HFFc6 (cell line): ENCODE data around the gene NPSR1. TPM values are rescaled to one million over a fixed set of nuclear protein-coding genes. Genes with fewer than 3 reads are reported as not detected.

Experiments used
- DNase-seq: peaks from one replicate; pipeline ENCODE4 v3.0.0-alpha.2; 2018
- H3K27ac Mint-ChIP-seq: 2 replicates; pipeline ENCODE4 v1.8.0; 2020; ENCODE audit warnings: mild to moderate bottlenecking, mixed read lengths
- H3K27me3 Mint-ChIP-seq: 2 replicates; pipeline ENCODE4 v1.8.0; 2021; ENCODE audit warnings: mild to moderate bottlenecking, moderate library complexity, mixed read lengths; ENCODE audit not compliant: insufficient read depth
- H3K36me3 Mint-ChIP-seq: 2 replicates; pipeline ENCODE4 v1.8.0; 2021; ENCODE audit warnings: low read depth, mixed read lengths
- H3K4me1 Mint-ChIP-seq: 2 replicates; pipeline ENCODE4 v1.8.0; 2020; ENCODE audit warnings: low read depth, mixed read lengths
- H3K4me3 Mint-ChIP-seq: 2 replicates; pipeline ENCODE4 v1.8.0; 2020; ENCODE audit warnings: mild to moderate bottlenecking, moderate library complexity, mixed read lengths
- H3K9me3 Mint-ChIP-seq: 2 replicates; pipeline ENCODE4 v1.8.0; 2020; ENCODE audit warnings: mild to moderate bottlenecking, mixed read lengths
- CTCF ChIP-seq: fragments of 200-600 bp; sonication (generic); IDR thresholded peaks from 2 replicates; pipeline ENCODE4 v1.5.0; 2021; ENCODE audit warnings: antibody characterized with exemption, mild to moderate bottlenecking
- total RNA-seq, 6 experiments: library from RNA; stranded (reverse); fragmentation: NEBNext Ultra II Directional; extraction: Animal tissue kit (Norgen Biotek cat#: 25700); gene quantifications; 2 replicates in 1 of 6; 3 replicates in 5 of 6; pipeline ENCODE4 v1.2.3, GENCODE V29; 2021

NPSR1 gene
- total RNA-seq, 6 experiments from 2014 or later, result not detected

- no peaks in the 10 kb centered on the region for H3K4me1 Mint-ChIP-seq
Measured at GRCh38 chr7:34756691-34757090, 98.7 kb downstream of the NPSR1 start.

GRCh38 chr7:34757570-34758110 lies 99.6 kb downstream of the NPSR1 start:
- H3K36me3 Mint-ChIP-seq, result no peaks in the 10 kb centered on the region
- no peak for TF ChIP-seq CTCF
- no peaks in the 10 kb centered on the region for H3K4me1 Mint-ChIP-seq
- no peaks in the 10 kb centered on the region for H3K9me3 Mint-ChIP-seq
- H3K27me3 Mint-ChIP-seq, result 0 out of 2 replicates have a peak, but pooled peaks cover 1% of the 10 kb centered on the region
- no peak for DNase-seq
- H3K4me3 Mint-ChIP-seq, result no peak overlapping the region
- H3K27ac Mint-ChIP-seq, result no peak overlapping the region

More at GRCh38 chr7:34756691-34757090, 98.7 kb downstream of the NPSR1 start:
- Mint-ChIP-seq H3K27me3 (0 out of 2 replicates have a peak, but pooled peaks cover 3% of the 10 kb centered on the region), H3K36me3 (no peaks in the 10 kb centered on the region), H3K27ac (no peak overlapping the region), H3K9me3 (no peaks in the 10 kb centered on the region), H3K4me3 (no peak overlapping the region)
- DNase-seq, result no peak
- no peak for TF ChIP-seq CTCF

GRCh38 chr7:34758111-34758601 lies 100.1 kb downstream of the NPSR1 start:
- no peak for TF ChIP-seq CTCF
- H3K4me1 Mint-ChIP-seq, result no peaks in the 10 kb centered on the region

GRCh38 chr7:34759477-34760125 lies 101.6 kb downstream of the NPSR1 start:
- peak overlapping the region; percentile 74 for H3K4me3 Mint-ChIP-seq
- no peaks in the 10 kb centered on the region for H3K9me3 Mint-ChIP-seq
- H3K27me3 Mint-ChIP-seq, result 0 out of 2 replicates have a peak, but pooled peaks cover 1% of the 10 kb centered on the region
- no peak overlapping the region for H3K27ac Mint-ChIP-seq
- peak; percentile 81 for TF ChIP-seq CTCF
- peak; percentile 52 for DNase-seq
- H3K4me1 Mint-ChIP-seq, result no peaks in the 10 kb centered on the region
- no peaks in the 10 kb centered on the region for H3K36me3 Mint-ChIP-seq

More at GRCh38 chr7:34758111-34758601, 100.1 kb downstream of the NPSR1 start:
- Mint-ChIP-seq H3K9me3 (no peaks in the 10 kb centered on the region), H3K36me3 (no peaks in the 10 kb centered on the region), H3K27me3 (0 out of 2 replicates have a peak, but pooled peaks cover 1% of the 10 kb centered on the region), H3K4me3 (no peak overlapping the region), H3K27ac (no peak overlapping the region)
- no peak for DNase-seq

GRCh38 chr7:34760271-34760670 lies 102.3 kb downstream of the NPSR1 start:
- H3K4me1 Mint-ChIP-seq, result no peaks in the 10 kb centered on the region
- TF ChIP-seq CTCF, result no peak
- H3K4me3 Mint-ChIP-seq, result no peak overlapping the region
- H3K27ac Mint-ChIP-seq, result no peak overlapping the region
- no peak for DNase-seq
- H3K9me3 Mint-ChIP-seq, result no peaks in the 10 kb centered on the region
- peaks cover 1% of the 10 kb centered on the region; the same call in 1 of the 2 replicates for H3K27me3 Mint-ChIP-seq
- no peaks in the 10 kb centered on the region for H3K36me3 Mint-ChIP-seq
